Fibroblast of lung (primary cell): ENCODE measurements around the gene NOX4.
"Not testable (repeated sequence)": the region's sequence is repeated elsewhere in the genome, so short reads cannot be mapped to it uniquely, and the experiment has no call there.

ENCODE experiments used
- CTCF ChIP-seq, 2 donors: IDR thresholded peaks in 1 of 2; conservative IDR thresholded peaks in 1 of 2; 1 replicate in 1 of 2; 2 replicates in 1 of 2; pipeline ENCODE4 v1.5.1; 2011 to 2012; ENCODE audit warnings: low read length in 2 of 2, control low read depth in 1 of 2, inconsistent platforms in 1 of 2, low read depth in 1 of 2, mild to moderate bottlenecking in 1 of 2
- EZH2 ChIP-seq: IDR thresholded peaks from 2 replicates; pipeline ENCODE4 v1.5.1; 2012; ENCODE audit warnings: low read length, control low read depth, mild to moderate bottlenecking; ENCODE audit errors: missing control alignments

GRCh38 chr11:89303029-89303428, 188.1 kb downstream of the NOX4 start:
- not testable (repeated sequence) for TF ChIP-seq CTCF (conservative IDR thresholded peaks at IDR 0.05 in 1 of 2, IDR thresholded peaks at IDR 0.05 in 1 of 2; ENCODE audit: low read depth in 1 of 2, low read length in 2 of 2); EZH2
